GM23338 (cell line): ENCODE measurements around the gene FRZB.

Source experiments
- JUNB ChIP-seq: IDR thresholded peaks from one replicate; pipeline ENCODE4 v1.6.1; 2016; ENCODE audit warnings: antibody characterized with exemption; ENCODE audit not compliant: unreplicated experiment
- TF ChIP-seq, protein P1 (sequence below), 2 experiments: fragments of 200-600 bp in 1 of 2; sonication (generic) in 1 of 2; conservative IDR thresholded peaks; 2 replicates each; pipeline versions ENCODE4 v1.5.1 to v1.6.1; 2016 to 2017; ENCODE audit warnings: antibody characterized with exemption in 2 of 2, low read depth in 2 of 2, mild to moderate bottlenecking in 2 of 2, moderate library complexity in 1 of 2
- TF ChIP-seq, protein P2 (sequence below): IDR thresholded peaks from one replicate; pipeline ENCODE4 v1.6.1; 2018; ENCODE audit warnings: antibody characterized with exemption; ENCODE audit not compliant: unreplicated experiment

DNA sequence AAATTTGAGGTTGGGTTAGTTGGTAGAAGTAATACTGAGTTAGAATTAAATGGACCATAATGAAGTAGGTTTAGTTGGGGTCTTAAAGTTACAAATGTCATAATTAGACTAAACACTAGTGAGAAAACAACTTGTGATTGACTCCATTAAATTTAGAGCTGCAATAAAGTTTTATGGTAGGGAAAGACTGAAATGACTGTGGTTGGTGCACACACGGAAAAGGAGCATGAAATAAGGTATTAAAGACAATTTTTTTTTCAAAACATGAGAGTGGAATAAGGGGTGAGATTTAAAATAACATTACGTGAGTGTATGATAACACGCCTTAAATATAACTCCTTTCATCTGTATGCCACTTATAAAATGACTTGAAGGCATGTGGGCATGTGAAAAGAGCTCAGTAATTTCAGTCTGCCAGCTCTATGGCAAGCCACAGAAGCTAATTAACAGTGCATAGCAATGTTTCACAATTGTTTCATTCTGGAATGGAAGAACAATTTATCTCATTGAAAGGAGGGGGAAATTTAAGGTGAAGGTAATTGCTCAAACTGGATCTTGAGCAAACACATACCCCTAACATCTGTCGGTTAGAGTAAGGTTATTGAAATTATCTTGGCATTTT is 1.4 kb downstream of the FRZB start:
- TF ChIP-seq, protein P1, sequence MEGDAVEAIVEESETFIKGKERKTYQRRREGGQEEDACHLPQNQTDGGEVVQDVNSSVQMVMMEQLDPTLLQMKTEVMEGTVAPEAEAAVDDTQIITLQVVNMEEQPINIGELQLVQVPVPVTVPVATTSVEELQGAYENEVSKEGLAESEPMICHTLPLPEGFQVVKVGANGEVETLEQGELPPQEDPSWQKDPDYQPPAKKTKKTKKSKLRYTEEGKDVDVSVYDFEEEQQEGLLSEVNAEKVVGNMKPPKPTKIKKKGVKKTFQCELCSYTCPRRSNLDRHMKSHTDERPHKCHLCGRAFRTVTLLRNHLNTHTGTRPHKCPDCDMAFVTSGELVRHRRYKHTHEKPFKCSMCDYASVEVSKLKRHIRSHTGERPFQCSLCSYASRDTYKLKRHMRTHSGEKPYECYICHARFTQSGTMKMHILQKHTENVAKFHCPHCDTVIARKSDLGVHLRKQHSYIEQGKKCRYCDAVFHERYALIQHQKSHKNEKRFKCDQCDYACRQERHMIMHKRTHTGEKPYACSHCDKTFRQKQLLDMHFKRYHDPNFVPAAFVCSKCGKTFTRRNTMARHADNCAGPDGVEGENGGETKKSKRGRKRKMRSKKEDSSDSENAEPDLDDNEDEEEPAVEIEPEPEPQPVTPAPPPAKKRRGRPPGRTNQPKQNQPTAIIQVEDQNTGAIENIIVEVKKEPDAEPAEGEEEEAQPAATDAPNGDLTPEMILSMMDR (conservative IDR thresholded peaks at IDR 0.05; ENCODE audit: low read depth in 2 of 2) = no peak
- TF ChIP-seq, protein P2, sequence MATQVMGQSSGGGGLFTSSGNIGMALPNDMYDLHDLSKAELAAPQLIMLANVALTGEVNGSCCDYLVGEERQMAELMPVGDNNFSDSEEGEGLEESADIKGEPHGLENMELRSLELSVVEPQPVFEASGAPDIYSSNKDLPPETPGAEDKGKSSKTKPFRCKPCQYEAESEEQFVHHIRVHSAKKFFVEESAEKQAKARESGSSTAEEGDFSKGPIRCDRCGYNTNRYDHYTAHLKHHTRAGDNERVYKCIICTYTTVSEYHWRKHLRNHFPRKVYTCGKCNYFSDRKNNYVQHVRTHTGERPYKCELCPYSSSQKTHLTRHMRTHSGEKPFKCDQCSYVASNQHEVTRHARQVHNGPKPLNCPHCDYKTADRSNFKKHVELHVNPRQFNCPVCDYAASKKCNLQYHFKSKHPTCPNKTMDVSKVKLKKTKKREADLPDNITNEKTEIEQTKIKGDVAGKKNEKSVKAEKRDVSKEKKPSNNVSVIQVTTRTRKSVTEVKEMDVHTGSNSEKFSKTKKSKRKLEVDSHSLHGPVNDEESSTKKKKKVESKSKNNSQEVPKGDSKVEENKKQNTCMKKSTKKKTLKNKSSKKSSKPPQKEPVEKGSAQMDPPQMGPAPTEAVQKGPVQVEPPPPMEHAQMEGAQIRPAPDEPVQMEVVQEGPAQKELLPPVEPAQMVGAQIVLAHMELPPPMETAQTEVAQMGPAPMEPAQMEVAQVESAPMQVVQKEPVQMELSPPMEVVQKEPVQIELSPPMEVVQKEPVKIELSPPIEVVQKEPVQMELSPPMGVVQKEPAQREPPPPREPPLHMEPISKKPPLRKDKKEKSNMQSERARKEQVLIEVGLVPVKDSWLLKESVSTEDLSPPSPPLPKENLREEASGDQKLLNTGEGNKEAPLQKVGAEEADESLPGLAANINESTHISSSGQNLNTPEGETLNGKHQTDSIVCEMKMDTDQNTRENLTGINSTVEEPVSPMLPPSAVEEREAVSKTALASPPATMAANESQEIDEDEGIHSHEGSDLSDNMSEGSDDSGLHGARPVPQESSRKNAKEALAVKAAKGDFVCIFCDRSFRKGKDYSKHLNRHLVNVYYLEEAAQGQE = no peak
- TF ChIP-seq JUNB = no peak
